ENCODE data around the gene CDH10. TPM values are rescaled to one million over a fixed set of nuclear protein-coding genes. Genes with fewer than 3 reads are reported as not detected.

The CDH10 gene
- total and polyA plus RNA-seq, 2 of the 4 experiments (the other 2 are of a cell fraction): 0.18 to 0.21 TPM

DNA sequence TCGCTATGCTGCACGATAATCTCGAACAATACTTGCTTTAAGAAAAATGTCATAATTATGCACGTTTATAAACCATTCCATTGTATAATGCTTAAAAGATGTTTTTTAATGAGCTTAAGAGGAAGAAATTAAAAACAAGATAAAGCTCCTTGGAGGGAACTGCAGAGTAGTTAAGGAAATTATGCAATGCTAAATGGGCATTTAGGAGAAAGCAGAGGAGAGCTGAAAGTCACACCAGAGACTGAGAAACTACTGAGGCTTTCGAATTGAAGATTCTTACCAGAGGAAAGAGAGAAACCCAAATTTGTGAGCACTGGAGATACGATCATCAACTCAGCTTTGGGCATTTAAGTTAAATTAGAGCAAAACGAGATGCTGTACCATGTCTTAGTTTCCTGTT lies 119.4 kb downstream of the CDH10 start:
- H3K14ac ChIP-seq (replicated peaks; ENCODE audit: low read depth, low read length): no peak overlapping the region
- DNase-seq: no peak
- H3K9ac ChIP-seq (ENCODE audit: low read depth, low read length): no peak overlapping the region
- dilution Hi-C loops (cut with HindIII; ENCODE audit: low sequenced_read_pairs, unreplicated experiment): no loop called here
- WGBS, 2 experiments (ENCODE audit: extremely low coverage in 2 of 2, insufficient read length in 1 of 2): no CpG with 5 or more reads among the region's 7 CpGs
- H4K8ac ChIP-seq (ENCODE audit: low read depth in 2 of 2, low read length in 2 of 2): no peak overlapping the region
- no peak overlapping the region for H2BK5ac ChIP-seq (ENCODE audit: low read depth, low read length, poor library complexity, severe bottlenecking)
- no peak overlapping the region for H4K91ac ChIP-seq (ENCODE audit: insufficient read depth, low read depth, low read length)
- no peak overlapping the region for H3K27ac ChIP-seq (ENCODE audit: insufficient read depth, low read length)
- no peak overlapping the region for H3K4ac ChIP-seq (ENCODE audit: low read depth, low read length)
- no peak overlapping the region for H2BK20ac ChIP-seq (ENCODE audit: low read depth, low read length)
- no peak overlapping the region for H4K5ac ChIP-seq (ENCODE audit: low read depth, low read length)
- H3K36me3 ChIP-seq (ENCODE audit: control insufficient read depth, insufficient read depth, low read length): no peaks in the 10 kb centered on the region
- H2AK5ac ChIP-seq (ENCODE audit: low read depth, low read length): no peak overlapping the region
- no peaks in the 10 kb centered on the region for H3K4me1 ChIP-seq (ENCODE audit: control insufficient read depth, insufficient read depth, low read length)
- H3K18ac ChIP-seq (ENCODE audit: low read depth, low read length): no peak overlapping the region
- ChIA-PET POLR2A (ENCODE audit: unreplicated experiment) (no interaction called here), CTCF (no interaction called here)
- H3K23ac ChIP-seq (ENCODE audit: low read depth, low read length): no peak overlapping the region
- no peak overlapping the region for H3K4me3 ChIP-seq (ENCODE audit: insufficient read depth, low read depth, low read length)
- no peaks in the 10 kb centered on the region for H3K9me3 ChIP-seq (ENCODE audit: control insufficient read depth, insufficient read depth, low read length)
- no peak overlapping the region for H2AFZ ChIP-seq (replicated peaks; ENCODE audit: low read length, poor library complexity)
- no peaks in the 10 kb centered on the region for H3K79me1 ChIP-seq (ENCODE audit: low read depth in 1 of 2, low read length in 2 of 2)
- H3K56ac ChIP-seq (ENCODE audit: extremely low read depth, insufficient read depth, low read length): no peak overlapping the region
- H3K27me3 ChIP-seq (ENCODE audit: control insufficient read depth, insufficient read depth, low read length): no peaks in the 10 kb centered on the region
- H3K9me1 ChIP-seq (ENCODE audit: insufficient read depth, low read length): no peaks in the 10 kb centered on the region
- intact Hi-C loops (cut with micrococcal nuclease): no loop called here
- no peak overlapping the region for H3K4me2 ChIP-seq (ENCODE audit: low read depth, low read length)
- no peak for TF ChIP-seq RCOR1 (IDR thresholded peaks at IDR 0.05; ENCODE audit: insufficient replicate concordance, low read length)
- no peak for TF ChIP-seq CEBPB (IDR thresholded peaks at IDR 0.05; ENCODE audit: low read depth, low read length)
- TF ChIP-seq RAD21 (IDR thresholded peaks at IDR 0.05; ENCODE audit: low read length): no peak
- TF ChIP-seq POLR2A (IDR thresholded peaks at IDR 0.05; ENCODE audit: low read depth, low read length): no peak
- no peak for TF ChIP-seq MAFK (IDR thresholded peaks at IDR 0.05; ENCODE audit: low read depth, low read length)
- TF ChIP-seq, protein P1, sequence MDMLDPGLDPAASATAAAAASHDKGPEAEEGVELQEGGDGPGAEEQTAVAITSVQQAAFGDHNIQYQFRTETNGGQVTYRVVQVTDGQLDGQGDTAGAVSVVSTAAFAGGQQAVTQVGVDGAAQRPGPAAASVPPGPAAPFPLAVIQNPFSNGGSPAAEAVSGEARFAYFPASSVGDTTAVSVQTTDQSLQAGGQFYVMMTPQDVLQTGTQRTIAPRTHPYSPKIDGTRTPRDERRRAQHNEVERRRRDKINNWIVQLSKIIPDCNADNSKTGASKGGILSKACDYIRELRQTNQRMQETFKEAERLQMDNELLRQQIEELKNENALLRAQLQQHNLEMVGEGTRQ (IDR thresholded peaks at IDR 0.05; ENCODE audit: low read depth, low read length): no peak
- no peak for TF ChIP-seq BHLHE40 (IDR thresholded peaks at IDR 0.05; ENCODE audit: low read depth, low read length)
- TF ChIP-seq NFE2L2 (IDR thresholded peaks at IDR 0.05; ENCODE audit: low read depth, low read length): no peak
- TF ChIP-seq CTCF (conservative IDR thresholded peaks at IDR 0.05; ENCODE audit: low read depth, low read length): no peak
- no peak for TF ChIP-seq FOS (IDR thresholded peaks at IDR 0.05; ENCODE audit: low read depth, low read length)
- no peak for TF ChIP-seq SMC3 (IDR thresholded peaks at IDR 0.05; ENCODE audit: low read depth, low read length)
- BruUV-seq (replicated peaks): no TSS peak
- H2BK15ac ChIP-seq (ENCODE audit: low read depth, low read length): no peak overlapping the region
- no peak overlapping the region for H2AK9ac ChIP-seq (replicated peaks; ENCODE audit: low read depth, low read length, poor library complexity)
- H4K20me1 ChIP-seq (ENCODE audit: insufficient read depth, low read length): no peaks in the 10 kb centered on the region
- in situ Hi-C loops (cut with MboI; ENCODE audit: low sequenced_read_pairs): no loop called here
- no peak for ATAC-seq (ENCODE audit: low read depth)
- H2BK120ac ChIP-seq (ENCODE audit: low read depth, low read length): no peak overlapping the region

Measured in IMR-90 (cell line).